GM15510 (cell line): ENCODE data around the gene RGS4.

Experiments
- POLR2A ChIP-seq: IDR thresholded peaks from 3 replicates; pipeline ENCODE4 v1.6.1; 2011; ENCODE audit warnings: borderline replicate concordance; ENCODE audit not compliant: insufficient read length; ENCODE audit errors: extremely low read depth

RGS4 gene

GRCh38 chr1:163069142-163069541, at the start of gene RGS4:
Gene RGS4 (plus strand): TSS chr1:163069361. CDS start chr1:163069485, 124 bp downstream.
- no peak for TF ChIP-seq POLR2A

GRCh38 chr1:163022129-163022528, 47.0 kb upstream of the RGS4 start:
- no peak for TF ChIP-seq POLR2A

GRCh38 chr1:163027610-163028009, 41.6 kb upstream of the RGS4 start:
- TF ChIP-seq POLR2A = no peak

GRCh38 chr1:163029901-163030300, 39.3 kb upstream of the RGS4 start:
- no peak for TF ChIP-seq POLR2A

- TF ChIP-seq POLR2A = no peak
These were observed 33.5 kb upstream of the RGS4 start for GRCh38 chr1:163035446-163036249.

- TF ChIP-seq POLR2A = no peak
These were observed 32.5 kb upstream of the RGS4 start for GRCh38 chr1:163036671-163037070.

GRCh38 chr1:163038928-163039706, 30.0 kb upstream of the RGS4 start:
- no peak for TF ChIP-seq POLR2A

- TF ChIP-seq POLR2A = no peak
These were observed 29.5 kb upstream of the RGS4 start for GRCh38 chr1:163039707-163040093.

GRCh38 chr1:163046071-163046470, 23.1 kb upstream of the RGS4 start:
- TF ChIP-seq POLR2A = no peak

- no peak for TF ChIP-seq POLR2A
These were observed 21.1 kb upstream of the RGS4 start for GRCh38 chr1:163047951-163048659.

GRCh38 chr1:163048869-163049268, 20.3 kb upstream of the RGS4 start:
- TF ChIP-seq POLR2A = no peak

GRCh38 chr1:163049296-163049695, 19.9 kb upstream of the RGS4 start:
- no peak for TF ChIP-seq POLR2A

GRCh38 chr1:163050496-163050895, 18.7 kb upstream of the RGS4 start:
- no peak for TF ChIP-seq POLR2A

- TF ChIP-seq POLR2A = no peak
These were observed 15.0 kb upstream of the RGS4 start for GRCh38 chr1:163054181-163054591.

GRCh38 chr1:163055005-163055404, 14.2 kb upstream of the RGS4 start:
- TF ChIP-seq POLR2A = no peak
